GM12878 (cell line): ENCODE results near the gene RAB37. TPM values are rescaled to one million over a fixed set of nuclear protein-coding genes. Genes with fewer than 3 reads are reported as not detected.
A peak's percentile ranks its signal among the peaks of the same experiment; 100 is the strongest.

ENCODE experiments used
- BHLHE40 ChIP-seq, 2 experiments: fragments of 450-650 bp in 1 of 2; IDR thresholded peaks; 2 replicates each; pipeline ENCODE4 v1.6.1; 2011 to 2017; ENCODE audit warnings: low read depth in 2 of 2, borderline replicate concordance in 1 of 2, improper control_type of control experiment in 1 of 2, low read length in 1 of 2, mild to moderate bottlenecking in 1 of 2
- CHD4 ChIP-seq: fragments of 200-600 bp; sonication (generic); IDR thresholded peaks from 2 replicates; pipeline ENCODE4 v1.6.1; 2016; ENCODE audit warnings: mild to moderate bottlenecking
- ETV6 ChIP-seq, 2 experiments: fragments of 450-650 bp in 1 of 2; IDR thresholded peaks in 1 of 2; conservative IDR thresholded peaks in 1 of 2; 2 replicates each; pipeline ENCODE4 v1.6.1; 2014; ENCODE audit warnings: antibody characterized with exemption in 1 of 2, borderline replicate concordance in 1 of 2, low read depth in 1 of 2, mild to moderate bottlenecking in 1 of 2, moderate library complexity in 1 of 2
- HCFC1 ChIP-seq: fragments of 150-350 bp; IDR thresholded peaks from 2 replicates; pipeline ENCODE4 v1.6.1; 2014; ENCODE audit warnings: low read length
- HDAC2 ChIP-seq: fragments of 200-600 bp; sonication (generic); IDR thresholded peaks from 2 replicates; pipeline ENCODE4 v1.6.1; 2017
- HDAC6 ChIP-seq: fragments of 200-600 bp; sonication (generic); IDR thresholded peaks from one replicate; pipeline ENCODE4 v1.8.0; 2017; ENCODE audit warnings: antibody characterized with exemption; ENCODE audit not compliant: unreplicated experiment
- IKZF1 ChIP-seq: fragments of 450-650 bp; conservative IDR thresholded peaks from 2 replicates; pipeline ENCODE4 v1.6.1; 2017; ENCODE audit warnings: antibody characterized with exemption, mild to moderate bottlenecking
- IKZF2 ChIP-seq, 2 experiments: fragments of 450-650 bp; IDR thresholded peaks; 2 replicates each; pipeline ENCODE4 v1.6.1; 2017; ENCODE audit warnings: mild to moderate bottlenecking in 2 of 2, moderate library complexity in 2 of 2
- JUNB ChIP-seq: IDR thresholded peaks from 2 replicates; pipeline ENCODE4 v1.6.1; 2016; ENCODE audit warnings: antibody characterized with exemption, mild to moderate bottlenecking
- NFYA ChIP-seq: IDR thresholded peaks from 2 replicates; pipeline ENCODE4 v1.6.1; 2011; ENCODE audit warnings: low read depth, mild to moderate bottlenecking, low read length, improper control_type of control experiment, borderline replicate concordance
- PML ChIP-seq: IDR thresholded peaks from 2 replicates; pipeline ENCODE4 v1.6.1; 2012; ENCODE audit warnings: low read length, inconsistent platforms
- POLR2A ChIP-seq: IDR thresholded peaks from 2 replicates; pipeline ENCODE4 v1.6.1; 2011; ENCODE audit warnings: low read depth, mild to moderate bottlenecking, low read length
- POU2F2 ChIP-seq: IDR thresholded peaks from 3 replicates; pipeline ENCODE4 v1.6.1; 2011; ENCODE audit warnings: low read depth, mild to moderate bottlenecking, low read length, borderline replicate concordance
- RELA ChIP-seq: fragments of 450-650 bp; IDR thresholded peaks from 2 replicates; pipeline ENCODE4 v1.8.0; 2014; ENCODE audit warnings: borderline replicate concordance; ENCODE audit not compliant: partially characterized antibody
- SMAD5 ChIP-seq: IDR thresholded peaks from 2 replicates; pipeline ENCODE4 v1.6.1; 2016; ENCODE audit warnings: antibody characterized with exemption, low read depth
- SP1 ChIP-seq: IDR thresholded peaks from one replicate; pipeline ENCODE4 v1.6.1; 2011; ENCODE audit warnings: low read depth, low read length
- SPI1 ChIP-seq: IDR thresholded peaks from 2 replicates; pipeline ENCODE4 v1.6.1; 2011; ENCODE audit warnings: low read depth, mild to moderate bottlenecking, low read length, moderate library complexity, borderline replicate concordance; ENCODE audit not compliant: insufficient read depth
- TAF1 ChIP-seq: IDR thresholded peaks from 2 replicates; pipeline ENCODE4 v1.6.1; 2011; ENCODE audit warnings: mild to moderate bottlenecking, low read depth, low read length, borderline replicate concordance
- TCF12 ChIP-seq: IDR thresholded peaks from 2 replicates; pipeline ENCODE4 v1.6.1; 2011; ENCODE audit warnings: low read depth, mild to moderate bottlenecking, low read length
- YY1 ChIP-seq: IDR thresholded peaks from 2 replicates; pipeline ENCODE4 v1.6.1; 2011; ENCODE audit warnings: low read depth, mild to moderate bottlenecking, low read length
- ZNF622 ChIP-seq: fragments of 450-650 bp; IDR thresholded peaks from 2 replicates; pipeline ENCODE4 v1.6.1; 2017; ENCODE audit warnings: mild to moderate bottlenecking, inconsistent platforms
- polyA plus RNA-seq, 11 experiments: library from polyadenylated mRNA; depleted of rRNA in 4 of 11; unstranded in 6 of 11; stranded (reverse) in 5 of 11; fragments of >200 nt; fragmentation: Nextera tagmentation in 4 of 11; fragmentation: Illumina TruSeq in 1 of 11; extraction: Ambion mirVana in 4 of 11; extraction: Trizol in 1 of 11; gene quantifications; 1 replicate in 1 of 11; 2 replicates in 10 of 11; pipeline versions ENCODE4 v1.2.1 to v1.2.3, GENCODE V29; 2011 to 2016; ENCODE audit warnings: inconsistent platforms in 2 of 11, missing spikeins in 2 of 11, low read depth in 1 of 11
- total RNA-seq, 4 experiments: library from RNA; depleted of rRNA in 3 of 4; stranded (reverse); fragments of >200 nt in 3 of 4; fragmentation: Illumina TruSeq in 1 of 4; extraction: Trizol in 1 of 4; gene quantifications; 2 replicates each; pipeline versions ENCODE4 v1.2.1 to v1.2.3, GENCODE V29; 2013 to 2021
- TF ChIP-seq, protein P1 (sequence below): IDR thresholded peaks from 2 replicates; pipeline ENCODE4 v1.6.1; 2011; ENCODE audit warnings: low read depth, mild to moderate bottlenecking, low read length, moderate library complexity, borderline replicate concordance; ENCODE audit errors: extremely low read depth
- TF ChIP-seq, protein P2 (sequence below): fragments of 450-650 bp; IDR thresholded peaks from 2 replicates; pipeline ENCODE4 v1.6.1; 2018; ENCODE audit warnings: borderline replicate concordance, mild to moderate bottlenecking; ENCODE audit not compliant: partially characterized antibody
- TF ChIP-seq, protein P3 (sequence below): fragments of 150-350 bp; IDR thresholded peaks from 2 replicates; pipeline ENCODE4 v1.6.1; 2016; ENCODE audit warnings: low read depth, low read length
- TF ChIP-seq, protein P4 (sequence below): fragments of 450-650 bp; IDR thresholded peaks from 2 replicates; pipeline ENCODE4 v1.6.1; 2017; ENCODE audit warnings: mild to moderate bottlenecking, low read depth, inconsistent platforms; ENCODE audit not compliant: poor library complexity, severe bottlenecking

RAB37 gene
- total and polyA plus RNA-seq, 10 of the 15 experiments (the other 5 are each of a cell fraction or from before 2014, with no cell fraction given): 0.48 to 5.6 (median 1.7) TPM

DNA sequence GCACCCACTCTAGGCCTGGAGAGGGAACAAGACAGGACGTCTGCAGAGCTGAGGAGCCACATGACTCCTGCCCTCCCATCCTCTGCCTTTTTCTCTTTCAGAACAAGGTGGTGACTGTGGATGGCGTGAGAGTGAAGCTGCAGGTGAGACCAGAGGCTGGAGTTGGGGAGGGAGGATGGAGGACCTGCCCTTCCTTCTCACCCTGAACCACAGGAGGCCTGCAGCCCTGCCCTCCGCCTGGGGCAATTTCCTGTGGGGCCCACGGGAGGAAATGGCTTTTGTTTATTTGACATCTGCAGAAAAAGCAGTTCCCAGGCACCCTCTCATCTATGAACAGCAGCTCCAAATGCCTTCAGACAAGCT, 5.1 kb downstream of the RAB37 start (continued):
- TF ChIP-seq ETV6 (conservative IDR thresholded peaks at IDR 0.05 in 1 of 2, IDR thresholded peaks at IDR 0.05 in 1 of 2; ENCODE audit: borderline replicate concordance in 1 of 2, low read depth in 1 of 2) (no peak), POLR2A (0 out of 2 replicates have a peak, but pooled peaks have one; percentile 43), SMAD5 (no peak), IKZF1 (peak; percentile 61), BHLHE40 (IDR thresholded peaks at IDR 0.05; ENCODE audit: borderline replicate concordance in 1 of 2, low read depth in 2 of 2, low read length in 1 of 2) (no peak), JUNB (no peak), TAF1 (peak; percentile 32; the same call in 1 of the 2 replicates), HDAC2 (no peak), HDAC6 (no peak), IKZF2 (IDR thresholded peaks at IDR 0.05) (peak; percentile 37 to 56; a peak in 1 of 4 replicates), ZNF622 (no peak), CHD4 (no peak), TCF12 (0 out of 2 replicates have a peak, but pooled peaks have one; percentile 8), SPI1 (peak; percentile 13; the same call in 1 of the 2 replicates), RELA (no peak), PML (no peak), SP1 (peak; percentile 41), YY1 (peak; percentile 45; the same call in 1 of the 2 replicates), HCFC1 (no peak), POU2F2 (no peak), NFYA (no peak)
- TF ChIP-seq, protein P1, sequence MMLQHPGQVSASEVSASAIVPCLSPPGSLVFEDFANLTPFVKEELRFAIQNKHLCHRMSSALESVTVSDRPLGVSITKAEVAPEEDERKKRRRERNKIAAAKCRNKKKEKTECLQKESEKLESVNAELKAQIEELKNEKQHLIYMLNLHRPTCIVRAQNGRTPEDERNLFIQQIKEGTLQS: no peak
- TF ChIP-seq, protein P2, sequence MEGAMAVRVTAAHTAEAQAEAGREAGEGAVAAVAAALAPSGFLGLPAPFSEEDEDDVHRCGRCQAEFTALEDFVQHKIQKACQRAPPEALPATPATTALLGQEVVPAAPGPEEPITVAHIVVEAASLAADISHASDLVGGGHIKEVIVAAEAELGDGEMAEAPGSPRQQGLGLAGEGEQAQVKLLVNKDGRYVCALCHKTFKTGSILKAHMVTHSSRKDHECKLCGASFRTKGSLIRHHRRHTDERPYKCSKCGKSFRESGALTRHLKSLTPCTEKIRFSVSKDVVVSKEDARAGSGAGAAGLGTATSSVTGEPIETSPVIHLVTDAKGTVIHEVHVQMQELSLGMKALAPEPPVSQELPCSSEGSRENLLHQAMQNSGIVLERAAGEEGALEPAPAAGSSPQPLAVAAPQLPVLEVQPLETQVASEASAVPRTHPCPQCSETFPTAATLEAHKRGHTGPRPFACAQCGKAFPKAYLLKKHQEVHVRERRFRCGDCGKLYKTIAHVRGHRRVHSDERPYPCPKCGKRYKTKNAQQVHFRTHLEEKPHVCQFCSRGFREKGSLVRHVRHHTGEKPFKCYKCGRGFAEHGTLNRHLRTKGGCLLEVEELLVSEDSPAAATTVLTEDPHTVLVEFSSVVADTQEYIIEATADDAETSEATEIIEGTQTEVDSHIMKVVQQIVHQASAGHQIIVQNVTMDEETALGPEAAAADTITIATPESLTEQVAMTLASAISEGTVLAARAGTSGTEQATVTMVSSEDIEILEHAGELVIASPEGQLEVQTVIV: no peak
- TF ChIP-seq, protein P3, sequence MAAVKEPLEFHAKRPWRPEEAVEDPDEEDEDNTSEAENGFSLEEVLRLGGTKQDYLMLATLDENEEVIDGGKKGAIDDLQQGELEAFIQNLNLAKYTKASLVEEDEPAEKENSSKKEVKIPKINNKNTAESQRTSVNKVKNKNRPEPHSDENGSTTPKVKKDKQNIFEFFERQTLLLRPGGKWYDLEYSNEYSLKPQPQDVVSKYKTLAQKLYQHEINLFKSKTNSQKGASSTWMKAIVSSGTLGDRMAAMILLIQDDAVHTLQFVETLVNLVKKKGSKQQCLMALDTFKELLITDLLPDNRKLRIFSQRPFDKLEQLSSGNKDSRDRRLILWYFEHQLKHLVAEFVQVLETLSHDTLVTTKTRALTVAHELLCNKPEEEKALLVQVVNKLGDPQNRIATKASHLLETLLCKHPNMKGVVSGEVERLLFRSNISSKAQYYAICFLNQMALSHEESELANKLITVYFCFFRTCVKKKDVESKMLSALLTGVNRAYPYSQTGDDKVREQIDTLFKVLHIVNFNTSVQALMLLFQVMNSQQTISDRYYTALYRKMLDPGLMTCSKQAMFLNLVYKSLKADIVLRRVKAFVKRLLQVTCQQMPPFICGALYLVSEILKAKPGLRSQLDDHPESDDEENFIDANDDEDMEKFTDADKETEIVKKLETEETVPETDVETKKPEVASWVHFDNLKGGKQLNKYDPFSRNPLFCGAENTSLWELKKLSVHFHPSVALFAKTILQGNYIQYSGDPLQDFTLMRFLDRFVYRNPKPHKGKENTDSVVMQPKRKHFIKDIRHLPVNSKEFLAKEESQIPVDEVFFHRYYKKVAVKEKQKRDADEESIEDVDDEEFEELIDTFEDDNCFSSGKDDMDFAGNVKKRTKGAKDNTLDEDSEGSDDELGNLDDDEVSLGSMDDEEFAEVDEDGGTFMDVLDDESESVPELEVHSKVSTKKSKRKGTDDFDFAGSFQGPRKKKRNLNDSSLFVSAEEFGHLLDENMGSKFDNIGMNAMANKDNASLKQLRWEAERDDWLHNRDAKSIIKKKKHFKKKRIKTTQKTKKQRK: no peak
- TF ChIP-seq, protein P4, sequence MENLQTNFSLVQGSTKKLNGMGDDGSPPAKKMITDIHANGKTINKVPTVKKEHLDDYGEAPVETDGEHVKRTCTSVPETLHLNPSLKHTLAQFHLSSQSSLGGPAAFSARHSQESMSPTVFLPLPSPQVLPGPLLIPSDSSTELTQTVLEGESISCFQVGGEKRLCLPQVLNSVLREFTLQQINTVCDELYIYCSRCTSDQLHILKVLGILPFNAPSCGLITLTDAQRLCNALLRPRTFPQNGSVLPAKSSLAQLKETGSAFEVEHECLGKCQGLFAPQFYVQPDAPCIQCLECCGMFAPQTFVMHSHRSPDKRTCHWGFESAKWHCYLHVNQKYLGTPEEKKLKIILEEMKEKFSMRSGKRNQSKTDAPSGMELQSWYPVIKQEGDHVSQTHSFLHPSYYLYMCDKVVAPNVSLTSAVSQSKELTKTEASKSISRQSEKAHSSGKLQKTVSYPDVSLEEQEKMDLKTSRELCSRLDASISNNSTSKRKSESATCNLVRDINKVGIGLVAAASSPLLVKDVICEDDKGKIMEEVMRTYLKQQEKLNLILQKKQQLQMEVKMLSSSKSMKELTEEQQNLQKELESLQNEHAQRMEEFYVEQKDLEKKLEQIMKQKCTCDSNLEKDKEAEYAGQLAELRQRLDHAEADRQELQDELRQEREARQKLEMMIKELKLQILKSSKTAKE: no peak
